T-cell (primary cell): ENCODE results near the gene PLVAP. TPM values are rescaled to one million over a fixed set of nuclear protein-coding genes. Genes with fewer than 3 reads are reported as not detected.

Experiments used
- ATAC-seq, 4 experiments: fragments of 200-7000 bp in 3 of 4; fragments of 150-1000 bp in 1 of 4; cut with Tn5 transposase; replicated peaks in 1 of 4; 1 replicate in 3 of 4; 2 replicates in 1 of 4; pipeline ENCODE4 v1.10.0; 2021; ENCODE audit warnings: moderate library complexity in 3 of 4, mild to moderate bottlenecking in 2 of 4, moderate number of reproducible peaks in 1 of 4
- CTCF ChIA-PET, 2 donors: fragments of 300-600 bp; sonication (Branson Sonifier 250); formaldehyde crosslinking; loops; one replicate each; lab custom pipeline; 2022; ENCODE audit warnings: antibody characterized with exemption in 2 of 2; lab: Charles Lee
- POLR2A ChIA-PET, 2 donors: fragments of 300-600 bp; sonication (Branson Sonifier 250); formaldehyde crosslinking; loops; one replicate each; lab custom pipeline; 2022; ENCODE audit warnings: antibody characterized with exemption in 2 of 2; lab: Charles Lee
- DNase-seq, 35 experiments: peaks; one replicate each; pipeline versions ENCODE4 v3.0.0 to v3.0.0-alpha.2; 2013 to 2023
- H3K27ac ChIP-seq: one replicate; pipeline ENCODE4 v1.5.1; 2013; ENCODE audit warnings: low read length
- H3K27me3 ChIP-seq, 2 experiments: replicated peaks in 1 of 2; 1 replicate in 1 of 2; 2 replicates in 1 of 2; pipeline versions ENCODE4 v1.6.1 to v1.7.0; 2013; ENCODE audit warnings: low read length in 1 of 2, mixed read lengths in 1 of 2; ENCODE audit not compliant: control insufficient read depth in 2 of 2, insufficient read depth in 2 of 2; ENCODE audit errors: extremely low read depth in 1 of 2
- H3K36me3 ChIP-seq, 2 donors: 1 replicate in 1 of 2; 2 replicates in 1 of 2; pipeline versions ENCODE4 v1.6.1 to v1.7.0; 2013; ENCODE audit warnings: low read length in 1 of 2; ENCODE audit not compliant: control insufficient read depth in 2 of 2, insufficient read depth in 1 of 2; ENCODE audit errors: extremely low read depth in 1 of 2
- H3K4me1 ChIP-seq, 2 experiments: 1 replicate in 1 of 2; 2 replicates in 1 of 2; pipeline versions ENCODE4 v1.6.1 to v1.7.0; 2013; ENCODE audit warnings: low read length in 2 of 2, mixed read lengths in 1 of 2; ENCODE audit not compliant: insufficient read depth in 2 of 2, control insufficient read depth in 1 of 2; ENCODE audit errors: extremely low read depth in 1 of 2
- H3K4me3 ChIP-seq, 2 donors: 1 replicate in 1 of 2; 2 replicates in 1 of 2; pipeline versions ENCODE4 v1.5.1 to v1.7.0; 2013; ENCODE audit warnings: mild to moderate bottlenecking in 2 of 2, low read length in 1 of 2, moderate library complexity in 1 of 2; ENCODE audit not compliant: control insufficient read depth in 1 of 2; ENCODE audit errors: extremely low read depth in 1 of 2
- H3K9me3 ChIP-seq: 2 replicates; pipeline ENCODE4 v1.7.0; 2013
- H3K27ac Mint-ChIP-seq, 2 donors: one replicate each; pipeline ENCODE4 v1.8.0; 2020 to 2021; ENCODE audit warnings: mild to moderate bottlenecking in 2 of 2, mixed read lengths in 2 of 2
- H3K27me3 Mint-ChIP-seq, 2 donors: one replicate each; pipeline ENCODE4 v1.8.0; 2021 to 2022; ENCODE audit warnings: mixed read lengths in 2 of 2
- H3K36me3 Mint-ChIP-seq: one replicate; pipeline ENCODE4 v1.8.0; 2021; ENCODE audit warnings: mixed read lengths
- H3K4me1 Mint-ChIP-seq, 3 donors: one replicate each; pipeline ENCODE4 v1.8.0; 2020 to 2022; ENCODE audit warnings: mixed read lengths in 3 of 3, mild to moderate bottlenecking in 1 of 3
- H3K4me3 Mint-ChIP-seq, 3 donors: one replicate each; pipeline ENCODE4 v1.8.0; 2020 to 2022; ENCODE audit warnings: mild to moderate bottlenecking in 3 of 3, mixed read lengths in 3 of 3, moderate library complexity in 3 of 3
- H3K9me3 Mint-ChIP-seq, 3 donors: one replicate each; pipeline ENCODE4 v1.8.0; 2020 to 2022; ENCODE audit warnings: mixed read lengths in 3 of 3
- whole genome bisulfite sequencing: methylation state at CpG from one replicate; pipeline ENCODE4 v1.1.5; 2013; ENCODE audit warnings: missing lambda C conversion rate; ENCODE audit not compliant: insufficient coverage; 5-methylcytosine and 5-hydroxymethylcytosine counted together
- total RNA-seq, 35 experiments: library from RNA in 6 of 35; stranded (reverse) in 6 of 35; fragments of 120-200 nt in 1 of 35; gene quantifications; one replicate each; pipeline versions ENCODE4 v1.2.1 to v1.2.4 and lab custom pipeline; 2013 to 2026

The PLVAP gene
- total RNA-seq, 5 donors from 2014 or later (not counting 1 experiment from before 2014, with no cell fraction given) = 0.19 to 0.86 (median 0.48) TPM; not detected in 1

- H3K4me3 ChIP-seq = no peak overlapping the region
- POLR2A ChIA-PET = no interaction called here
- peak overlapping the region; percentile 84 to 92 (median 87) for H3K4me3 Mint-ChIP-seq
- peaks cover 24 to 33% (median 31%) of the 10 kb centered on the region in 3 donors for H3K4me1 Mint-ChIP-seq
- H3K36me3 ChIP-seq = peaks cover 4 to 8% of the 10 kb centered on the region in 2 donors
- H3K36me3 Mint-ChIP-seq = no peaks in the 10 kb centered on the region
- CTCF ChIA-PET = no interaction called here
- no peaks in the 10 kb centered on the region for H3K27me3 Mint-ChIP-seq
- no peak for ATAC-seq
- H3K9me3 Mint-ChIP-seq = no peaks in the 10 kb centered on the region
- H3K9me3 ChIP-seq = no peaks in the 10 kb centered on the region
- no peaks in the 10 kb centered on the region for H3K27me3 ChIP-seq
- no peak overlapping the region for H3K27ac Mint-ChIP-seq
- peak in 10 of 35 experiments; percentile 20 to 44 (median 30) for DNase-seq
- WGBS = 98% methylated on average over 8 of the region's 34 CpGs
- H3K27ac ChIP-seq = no peak overlapping the region
- H3K4me1 ChIP-seq = peaks cover 7 to 36% of the 10 kb centered on the region in 2 experiments
Measured at GRCh38 chr19:17339088-17339741, 37.9 kb downstream of the PLVAP start.

DNA sequence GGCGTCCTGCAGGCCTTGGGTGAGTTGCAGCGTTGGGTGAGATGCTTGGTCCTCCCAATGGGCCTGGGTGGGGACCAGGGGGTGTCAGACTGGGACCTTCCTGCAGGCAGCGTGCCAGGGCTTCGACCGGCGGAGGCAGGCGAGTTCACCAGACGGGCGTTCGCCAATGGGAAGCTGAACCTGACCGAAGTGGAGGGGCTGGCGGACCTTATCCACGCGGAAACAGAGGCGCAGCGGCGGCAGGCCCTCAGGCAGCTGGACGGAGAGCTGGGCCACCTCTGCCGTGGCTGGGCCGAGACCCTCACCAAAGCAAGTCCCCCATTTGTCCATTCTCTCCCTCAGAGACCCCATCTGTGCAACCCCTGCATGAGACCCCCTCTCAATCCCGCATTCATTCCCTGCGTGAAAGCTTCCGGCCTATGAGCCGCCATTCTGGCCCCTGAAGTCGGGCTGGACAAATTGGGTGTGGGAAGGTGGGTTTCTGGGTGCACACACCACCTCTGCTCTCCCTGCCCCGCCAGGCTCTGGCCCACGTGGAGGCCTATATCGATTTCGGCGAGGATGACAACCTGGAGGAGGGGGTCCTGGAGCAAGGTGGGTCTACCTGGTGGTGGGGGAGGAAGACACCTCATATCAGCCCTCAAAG is 38.6 kb downstream of the PLVAP start:
- Histone ChIP-seq H3K4me3 (peak overlapping the region in 1 of 2 donors; percentile 74), H3K27me3 (no peaks in the 10 kb centered on the region), H3K9me3 (no peaks in the 10 kb centered on the region), H3K36me3 (peaks cover 0 to 8% of the 10 kb centered on the region in 2 donors), H3K27ac (no peak overlapping the region), H3K4me1 (peaks cover 9 to 42% of the 10 kb centered on the region in 2 experiments)
- peaks cover 30 to 37% (median 35%) of the 10 kb centered on the region in 3 donors for H3K4me1 Mint-ChIP-seq
- H3K9me3 Mint-ChIP-seq = no peaks in the 10 kb centered on the region
- H3K36me3 Mint-ChIP-seq = no peaks in the 10 kb centered on the region
- ATAC-seq = no peak
- H3K4me3 Mint-ChIP-seq = peak overlapping the region; percentile 84 to 92 (median 87)
- no peaks in the 10 kb centered on the region for H3K27me3 Mint-ChIP-seq
- POLR2A ChIA-PET = interaction anchor here in 1 of 2 donors (0.5 kb wide), 1 partner anchor 10 kb away, joined by 4 read pairs; no protein-coding TSS in a partner anchor
- no peak overlapping the region for H3K27ac Mint-ChIP-seq
- WGBS = 93% methylated on average over 20 of the region's 30 CpGs
- CTCF ChIA-PET = no interaction called here
- no peak for DNase-seq

GRCh38 chr19:17337675-17338432 is 39.3 kb downstream of the PLVAP start:
- peaks cover 0 to 8% of the 10 kb centered on the region in 2 donors for H3K36me3 ChIP-seq
- ATAC-seq = peak; percentile 3 to 8 (median 4)
- H3K27ac Mint-ChIP-seq = peak overlapping the region; percentile 94
- H3K27ac ChIP-seq = peak overlapping the region; percentile 17
- H3K4me3 Mint-ChIP-seq = peak overlapping the region; percentile 84 to 92 (median 87)
- H3K27me3 ChIP-seq = no peaks in the 10 kb centered on the region
- H3K9me3 Mint-ChIP-seq = no peaks in the 10 kb centered on the region
- DNase-seq = peak in 17 of 35 experiments; percentile 16 to 53 (median 32)
- no peaks in the 10 kb centered on the region for H3K36me3 Mint-ChIP-seq
- H3K27me3 Mint-ChIP-seq = no peaks in the 10 kb centered on the region
- no peaks in the 10 kb centered on the region for H3K9me3 ChIP-seq
- peaks cover 34 to 41% (median 40%) of the 10 kb centered on the region in 3 donors for H3K4me1 Mint-ChIP-seq
- peaks cover 9 to 49% of the 10 kb centered on the region in 2 experiments for H3K4me1 ChIP-seq
- H3K4me3 ChIP-seq = peak overlapping the region; percentile 74 to 82
- ChIA-PET CTCF (no interaction called here), POLR2A (interaction anchor here in 1 of 2 donors (0.5 kb wide), 1 partner anchor 10 kb away, joined by 4 read pairs; no protein-coding TSS in a partner anchor)
- 8% methylated on average over 50 of the region's 50 CpGs for WGBS

DNA sequence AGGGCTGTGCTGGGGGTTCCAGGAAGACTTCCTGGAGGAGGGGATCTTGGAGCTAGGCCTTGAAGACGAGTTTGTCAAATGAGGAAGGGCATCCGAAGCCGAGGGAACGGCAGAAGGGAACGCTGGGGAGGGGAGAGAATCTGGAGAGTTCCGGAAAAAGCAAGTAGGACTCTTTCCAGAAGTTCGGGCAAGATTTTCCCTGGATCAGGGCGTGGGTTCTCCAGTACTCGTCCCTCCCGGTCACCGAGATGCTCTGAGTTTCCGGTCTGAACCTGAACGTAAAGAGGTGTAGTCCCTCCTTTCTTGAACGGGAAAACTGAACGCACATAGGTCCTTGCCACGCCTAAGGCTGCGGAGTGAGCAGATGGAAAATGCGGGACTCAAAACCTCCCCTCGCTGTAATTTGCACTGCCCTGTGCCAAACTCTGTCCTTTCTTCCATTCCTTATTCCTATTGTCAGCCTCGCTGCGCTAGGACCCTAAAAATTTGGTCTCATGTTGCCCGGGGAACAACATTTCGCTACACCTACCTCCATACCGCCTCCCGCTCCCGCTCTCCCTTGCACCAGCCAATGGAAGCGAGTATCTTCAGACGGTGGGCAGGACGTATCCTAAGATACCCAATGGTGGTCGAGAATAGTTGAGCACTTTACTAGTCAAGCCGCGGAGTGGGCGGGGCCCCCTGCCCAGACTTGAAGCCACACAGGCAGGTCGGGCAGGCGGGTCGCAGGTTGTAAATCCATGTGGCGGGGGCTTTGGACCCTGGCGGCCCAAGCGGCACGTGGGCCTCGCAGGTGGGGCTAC is 40.1 kb downstream of the PLVAP start, which contains the start of gene GTPBP3:
Gene GTPBP3 (plus strand): TSS at position 682 of the 803 bp plus-strand sequence. CDS start 59 bp downstream, at position 741.
- DNase-seq = peak; percentile 88 to 99 (median 97)
- CTCF ChIA-PET = no interaction called here
- peaks cover 0 to 8% of the 10 kb centered on the region in 2 donors for H3K36me3 ChIP-seq

DNA sequence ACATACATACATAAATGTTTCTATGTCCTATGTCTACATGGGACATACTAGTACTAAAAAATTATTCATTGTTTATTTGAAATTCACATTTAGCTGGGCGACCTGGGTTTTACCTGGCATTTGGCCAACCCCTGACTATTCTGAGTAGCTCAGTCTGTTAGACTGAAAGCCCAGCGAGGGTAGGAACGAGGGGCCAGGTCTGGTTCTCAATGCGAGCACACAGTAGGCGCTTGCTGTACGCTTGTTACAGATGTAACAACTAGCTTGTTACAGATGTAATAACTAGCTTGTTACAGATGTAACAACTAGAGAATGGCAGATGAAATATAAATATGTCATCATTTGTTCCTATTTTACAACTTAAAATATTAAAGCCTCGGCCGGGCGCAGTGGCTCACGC is 41.6 kb downstream of the PLVAP start:
- Mint-ChIP-seq H3K27me3 (no peaks in the 10 kb centered on the region), H3K9me3 (no peaks in the 10 kb centered on the region), H3K36me3 (no peaks in the 10 kb centered on the region), H3K4me1 (peaks cover 40 to 47% (median 45%) of the 10 kb centered on the region in 3 donors), H3K4me3 (peak overlapping the region; percentile 17 to 92 (median 55)), H3K27ac (peak overlapping the region in 1 of 2 donors; percentile 91)
- ChIA-PET CTCF (no interaction called here), POLR2A (interaction anchor here (1.1 kb wide), 2 partner anchors 27 to 258 kb away, joined by 3 read pairs; no protein-coding TSS in a partner anchor)
- no peak overlapping the region for H3K4me3 ChIP-seq
- no peak for ATAC-seq
- WGBS = 87% methylated on average over 6 of the region's 10 CpGs
- H3K4me1 ChIP-seq = peaks cover 9 to 52% of the 10 kb centered on the region in 2 experiments
- H3K36me3 ChIP-seq = peaks cover 0 to 4% of the 10 kb centered on the region in 2 donors
- no peak overlapping the region for H3K27ac ChIP-seq
- DNase-seq = no peak
- no peaks in the 10 kb centered on the region for H3K27me3 ChIP-seq
- no peaks in the 10 kb centered on the region for H3K9me3 ChIP-seq

More for the DNA sequence above, 40.1 kb downstream of the PLVAP start, which contains the start of gene GTPBP3:
- Mint-ChIP-seq H3K36me3 (no peaks in the 10 kb centered on the region), H3K4me3 (peak within 1 kb of the TSS; percentile 84 to 92 (median 87)), H3K4me1 (peaks cover 37 to 44% (median 43%) of the 10 kb centered on the region in 3 donors), H3K9me3 (no peaks in the 10 kb centered on the region), H3K27ac (peak within 1 kb of the TSS; percentile 94), H3K27me3 (no peaks in the 10 kb centered on the region)
- ATAC-seq = peak; percentile 88 to 91 (median 89)
- H3K27ac ChIP-seq = peak within 1 kb of the TSS; percentile 73
- H3K27me3 ChIP-seq = no peaks in the 10 kb centered on the region
- no peaks in the 10 kb centered on the region for H3K9me3 ChIP-seq
- peaks cover 9 to 52% of the 10 kb centered on the region in 2 experiments for H3K4me1 ChIP-seq
- WGBS = under 1% methylated on average over 40 of the region's 41 CpGs
- peak within 1 kb of the TSS; percentile 82 to 85 for H3K4me3 ChIP-seq
- POLR2A ChIA-PET = no interaction called here
